ENCODE data around the gene ZNF618.
"Not testable (repeated sequence)": the region's sequence is repeated elsewhere in the genome, so short reads cannot be mapped to it uniquely, and the experiment has no call there.

Gene ZNF618

GRCh38 chr9:114038724-114039313, 162.7 kb downstream of the ZNF618 start:
- DNase-seq (ENCODE audit: low spot score) = no peak

GRCh38 chr9:114039484-114039883, 163.4 kb downstream of the ZNF618 start:
- no peak for DNase-seq (ENCODE audit: low spot score)

GRCh38 chr9:114043660-114044059, 167.6 kb downstream of the ZNF618 start:
- DNase-seq (ENCODE audit: low spot score) = not testable (repeated sequence)

- no peak for DNase-seq (ENCODE audit: low spot score)
These were observed 170.2 kb downstream of the ZNF618 start for GRCh38 chr9:114046237-114046755.

- DNase-seq (ENCODE audit: low spot score) = no peak
These were observed 170.8 kb downstream of the ZNF618 start for GRCh38 chr9:114046875-114047274.

- DNase-seq (ENCODE audit: low spot score) = peak; percentile 55
These were observed 171.6 kb downstream of the ZNF618 start for GRCh38 chr9:114047717-114048116.

GRCh38 chr9:114048533-114049415, 172.7 kb downstream of the ZNF618 start:
- no peak for DNase-seq (ENCODE audit: low spot score)

- no peak for DNase-seq (ENCODE audit: low spot score)
These were observed 173.5 kb downstream of the ZNF618 start for GRCh38 chr9:114049441-114050225.

- DNase-seq (ENCODE audit: low spot score) = no peak
These were observed 174.1 kb downstream of the ZNF618 start for GRCh38 chr9:114050226-114050568.

GRCh38 chr9:114050646-114051045, 174.5 kb downstream of the ZNF618 start:
- no peak for DNase-seq (ENCODE audit: low spot score)

GRCh38 chr9:114051281-114051680, 175.2 kb downstream of the ZNF618 start:
- no peak for DNase-seq (ENCODE audit: low spot score)

GRCh38 chr9:114051706-114052105, 175.6 kb downstream of the ZNF618 start:
- no peak for DNase-seq (ENCODE audit: low spot score)

- no peak for DNase-seq (ENCODE audit: low spot score)
These were observed 177.3 kb downstream of the ZNF618 start for GRCh38 chr9:114053246-114054005.

GRCh38 chr9:114054191-114054690, 178.1 kb downstream of the ZNF618 start:
- no peak for DNase-seq (ENCODE audit: low spot score)

- no peak for DNase-seq (ENCODE audit: low spot score)
These were observed 179.0 kb downstream of the ZNF618 start for GRCh38 chr9:114055061-114055460.

- DNase-seq (ENCODE audit: low spot score) = no peak
These were observed 179.8 kb downstream of the ZNF618 start for GRCh38 chr9:114055894-114056293.

- DNase-seq (ENCODE audit: low spot score) = no peak
These were observed 180.4 kb downstream of the ZNF618 start for GRCh38 chr9:114056527-114056926.

GRCh38 chr9:114057161-114057885, 181.2 kb downstream of the ZNF618 start:
- DNase-seq (ENCODE audit: low spot score) = no peak

GRCh38 chr9:114058688-114059046, 182.6 kb downstream of the ZNF618 start:
- no peak for DNase-seq (ENCODE audit: low spot score)

- no peak for DNase-seq (ENCODE audit: low spot score)
These were observed 183.1 kb downstream of the ZNF618 start for GRCh38 chr9:114059047-114059803.

Measured in HuH-7.5 (cell line).